HL-60 (cell line): ENCODE measurements around the gene RASSF5.

ENCODE experiments used
- DNase-seq, 2 experiments: peaks; one replicate each; pipeline ENCODE4 v3.0.0-alpha.2; 2010 to 2020; ENCODE audit warnings: low read depth in 1 of 2, low spot score in 1 of 2
- H3K27ac ChIP-seq: fragments of 250-450 bp; sonication (Bioruptor Pico); replicated peaks from 2 replicates; pipeline ENCODE4 v1.5.1; 2020; ENCODE audit warnings: mild to moderate bottlenecking, moderate library complexity
- H3K27me3 ChIP-seq: fragments of 250-450 bp; sonication (Bioruptor Pico); 2 replicates; pipeline ENCODE4 v1.5.1; 2021; ENCODE audit warnings: mild to moderate bottlenecking, moderate library complexity; ENCODE audit not compliant: insufficient read depth, poor library complexity, severe bottlenecking
- H3K4me3 ChIP-seq: replicated peaks from 2 replicates; pipeline ENCODE4 v1.5.1; 2011; ENCODE audit warnings: mild to moderate bottlenecking, control low read depth, low read length; ENCODE audit not compliant: insufficient read depth
- CTCF ChIP-seq: IDR thresholded peaks from one replicate; pipeline ENCODE4 v1.5.1; 2011; ENCODE audit warnings: low read length, control low read depth, inconsistent platforms; ENCODE audit not compliant: insufficient read depth
- GABPA ChIP-seq: IDR thresholded peaks from 2 replicates; pipeline ENCODE4 v1.6.1; 2012; ENCODE audit warnings: low read depth
- POLR2AphosphoS5 ChIP-seq: IDR thresholded peaks from 2 replicates; pipeline ENCODE4 v1.6.1; 2012; ENCODE audit warnings: low read depth
- REST ChIP-seq: IDR thresholded peaks from 2 replicates; pipeline ENCODE4 v1.6.1; 2012; ENCODE audit warnings: low read depth; ENCODE audit not compliant: insufficient replicate concordance
- SPI1 ChIP-seq: IDR thresholded peaks from 2 replicates; pipeline ENCODE4 v1.6.1; 2012; ENCODE audit warnings: low read depth, mild to moderate bottlenecking, borderline replicate concordance

Gene RASSF5

GRCh38 chr1:206511362-206512057 lies 4.2 kb downstream of the RASSF5 start:
- Histone ChIP-seq H3K4me3 (no peak overlapping the region), H3K27ac (no peak overlapping the region), H3K27me3 (peaks cover 15% of the 10 kb centered on the region)
- TF ChIP-seq POLR2AphosphoS5 (no peak), SPI1 (no peak), GABPA (no peak), CTCF (no peak), REST (no peak)
- no peak for DNase-seq

- DNase-seq = no peak
These were observed 4.9 kb downstream of the RASSF5 start for GRCh38 chr1:206512058-206512850.

More at GRCh38 chr1:206512058-206512850, 4.9 kb downstream of the RASSF5 start:
- TF ChIP-seq REST (no peak), CTCF (no peak), POLR2AphosphoS5 (no peak), GABPA (no peak), SPI1 (no peak)
- Histone ChIP-seq H3K4me3 (no peak overlapping the region), H3K27me3 (peaks cover 15% of the 10 kb centered on the region), H3K27ac (no peak overlapping the region)
